ENCODE results near the gene GJA3. TPM values are rescaled to one million over a fixed set of nuclear protein-coding genes. Genes with fewer than 3 reads are reported as not detected.

GJA3 gene
- total and polyA plus RNA-seq, 9 of the 15 experiments (the other 6 are each of a cell fraction or from before 2014, with no cell fraction given), result 0.03 to 0.13 (median 0.04) TPM; not detected in 4

DNA sequence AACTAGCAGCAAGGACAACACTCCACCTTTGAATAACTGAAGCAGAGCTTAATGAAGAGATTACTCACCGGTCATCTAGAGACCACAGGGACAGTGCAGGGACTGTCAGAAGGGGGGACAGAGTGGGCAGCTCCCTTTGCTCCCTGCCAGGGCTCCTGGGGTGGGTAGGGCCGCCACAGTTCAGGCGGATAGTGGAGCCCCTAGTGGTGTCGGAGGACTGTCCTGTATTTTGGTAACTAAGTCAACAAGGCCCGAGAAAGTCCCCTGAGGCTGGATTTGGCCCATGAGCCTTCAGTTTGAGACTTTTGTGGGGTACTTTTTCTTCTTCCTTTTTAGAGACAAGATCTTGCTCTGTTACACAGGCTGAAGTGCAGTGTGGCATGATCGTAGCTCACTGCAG lies 44.6 kb downstream of the GJA3 start:
- no TSS peak for BruUV-seq (replicated peaks)
- in situ Hi-C loops (cut with MboI) (no loop called here), intact Hi-C loops (cut with micrococcal nuclease) (no loop called here)
- ATAC-seq (no peak), DNase-seq (ENCODE audit: extremely low read depth in 1 of 4, low spot score in 3 of 4) (no peak), FAIRE-seq (no peak)
- no peak overlapping the region for H3K4me3 ChIP-seq
- POLR2A ChIA-PET, result no interaction called here
- CTCF ChIA-PET (ENCODE audit: low intra/inter-chr PET ratio), result no interaction called here
- peaks cover 0 to 2% of the 10 kb centered on the region in 2 experiments; a peak in 2 of 5 replicates for H3K27me3 ChIP-seq (ENCODE audit: control insufficient read depth in 2 of 2, insufficient read depth in 2 of 2, low read length in 2 of 2)
- H3K9me3 ChIP-seq (replicated peaks; ENCODE audit: control insufficient read depth, insufficient read depth, low read depth, low read length), result no peaks in the 10 kb centered on the region
- no peak overlapping the region for H3K9ac ChIP-seq (ENCODE audit: insufficient read depth in 1 of 2, low read depth in 2 of 2, low read length in 2 of 2)
- WGBS (ENCODE audit: insufficient coverage, low coverage, missing lambda C conversion rate), result 53% methylated on average over 6 of the region's 6 CpGs
- H4K20me1 ChIP-seq (replicated peaks; ENCODE audit: control insufficient read depth, insufficient read depth, low read length), result no peaks in the 10 kb centered on the region
- H2AFZ ChIP-seq (ENCODE audit: low read depth, low read length), result 0 out of 2 replicates have a peak overlapping the region, but pooled peaks have one; percentile 16
- H3K9me1 ChIP-seq (ENCODE audit: control insufficient read depth, insufficient read depth, low read length), result no peaks in the 10 kb centered on the region
- H3K27ac ChIP-seq (ENCODE audit: extremely low read depth, low read depth, low read length), result no peak overlapping the region
- H3K4me1 ChIP-seq (replicated peaks in 1 of 2; ENCODE audit: control insufficient read depth in 2 of 2, insufficient read depth in 2 of 2, low read length in 2 of 2), result peaks cover 4 to 15% of the 10 kb centered on the region in 2 experiments; a peak in 3 of 5 replicates
- no peaks in the 10 kb centered on the region for H3K79me2 ChIP-seq (ENCODE audit: control insufficient read depth, insufficient read depth, low read length)
- H3K4me2 ChIP-seq (ENCODE audit: insufficient read depth, low read length), result no peak overlapping the region
- no peaks in the 10 kb centered on the region for H3K36me3 ChIP-seq (ENCODE audit: control insufficient read depth, insufficient read depth, low read length)
- TF ChIP-seq HNRNPK (IDR thresholded peaks at IDR 0.05; ENCODE audit: low read depth, low read length, poor library complexity, severe bottlenecking) (no peak), NR4A1 (CRISPR knock-in tag; IDR thresholded peaks at IDR 0.05) (no peak), NR4A1 (tag; IDR thresholded peaks at IDR 0.05) (no peak), TAF9B (IDR thresholded peaks at IDR 0.05; ENCODE audit: partially characterized antibody) (no peak), ESRRB (CRISPR knock-in tag; IDR thresholded peaks at IDR 0.05; ENCODE audit: borderline replicate concordance) (no peak), TRIM28 (IDR thresholded peaks at IDR 0.05) (no peak), HOXB6 (CRISPR knock-in tag; IDR thresholded peaks at IDR 0.05; ENCODE audit: borderline replicate concordance) (no peak), EP300 (IDR thresholded peaks at IDR 0.05; ENCODE audit: low read length) (no peak), FOS (IDR thresholded peaks at IDR 0.05; ENCODE audit: extremely low read depth, insufficient read length) (no peak), ZBTB8A (IDR thresholded peaks at IDR 0.05; ENCODE audit: partially characterized antibody) (no peak), MXI1 (IDR thresholded peaks at IDR 0.05; ENCODE audit: low read depth, low read length) (no peak), RBM25 (IDR thresholded peaks at IDR 0.05; ENCODE audit: low read depth, low read length, severe bottlenecking) (no peak), BCOR (IDR thresholded peaks at IDR 0.05) (no peak), ELF2 (CRISPR knock-in tag; IDR thresholded peaks at IDR 0.05) (no peak), KAT2B (IDR thresholded peaks at IDR 0.05; ENCODE audit: low read depth, low read length) (no peak), ZNF197 (CRISPR knock-in tag; IDR thresholded peaks at IDR 0.05; ENCODE audit: low read depth) (no peak)
- TF ChIP-seq, protein P1, sequence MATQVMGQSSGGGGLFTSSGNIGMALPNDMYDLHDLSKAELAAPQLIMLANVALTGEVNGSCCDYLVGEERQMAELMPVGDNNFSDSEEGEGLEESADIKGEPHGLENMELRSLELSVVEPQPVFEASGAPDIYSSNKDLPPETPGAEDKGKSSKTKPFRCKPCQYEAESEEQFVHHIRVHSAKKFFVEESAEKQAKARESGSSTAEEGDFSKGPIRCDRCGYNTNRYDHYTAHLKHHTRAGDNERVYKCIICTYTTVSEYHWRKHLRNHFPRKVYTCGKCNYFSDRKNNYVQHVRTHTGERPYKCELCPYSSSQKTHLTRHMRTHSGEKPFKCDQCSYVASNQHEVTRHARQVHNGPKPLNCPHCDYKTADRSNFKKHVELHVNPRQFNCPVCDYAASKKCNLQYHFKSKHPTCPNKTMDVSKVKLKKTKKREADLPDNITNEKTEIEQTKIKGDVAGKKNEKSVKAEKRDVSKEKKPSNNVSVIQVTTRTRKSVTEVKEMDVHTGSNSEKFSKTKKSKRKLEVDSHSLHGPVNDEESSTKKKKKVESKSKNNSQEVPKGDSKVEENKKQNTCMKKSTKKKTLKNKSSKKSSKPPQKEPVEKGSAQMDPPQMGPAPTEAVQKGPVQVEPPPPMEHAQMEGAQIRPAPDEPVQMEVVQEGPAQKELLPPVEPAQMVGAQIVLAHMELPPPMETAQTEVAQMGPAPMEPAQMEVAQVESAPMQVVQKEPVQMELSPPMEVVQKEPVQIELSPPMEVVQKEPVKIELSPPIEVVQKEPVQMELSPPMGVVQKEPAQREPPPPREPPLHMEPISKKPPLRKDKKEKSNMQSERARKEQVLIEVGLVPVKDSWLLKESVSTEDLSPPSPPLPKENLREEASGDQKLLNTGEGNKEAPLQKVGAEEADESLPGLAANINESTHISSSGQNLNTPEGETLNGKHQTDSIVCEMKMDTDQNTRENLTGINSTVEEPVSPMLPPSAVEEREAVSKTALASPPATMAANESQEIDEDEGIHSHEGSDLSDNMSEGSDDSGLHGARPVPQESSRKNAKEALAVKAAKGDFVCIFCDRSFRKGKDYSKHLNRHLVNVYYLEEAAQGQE (IDR thresholded peaks at IDR 0.05; ENCODE audit: borderline replicate concordance), result no peak
- TF ChIP-seq, protein P1 (CRISPR knock-in tag; IDR thresholded peaks at IDR 0.05; ENCODE audit: low read depth), result no peak
